HG03066 (cell line): ENCODE results near the gene SLC24A3.

Experiments used
- ATAC-seq: cut with Tn5 transposase; IDR thresholded peaks from one replicate; pipeline ENCODE4 v1.9.1; 2021; ENCODE audit warnings: low read depth; ENCODE audit not compliant: unreplicated experiment

Gene SLC24A3

DNA sequence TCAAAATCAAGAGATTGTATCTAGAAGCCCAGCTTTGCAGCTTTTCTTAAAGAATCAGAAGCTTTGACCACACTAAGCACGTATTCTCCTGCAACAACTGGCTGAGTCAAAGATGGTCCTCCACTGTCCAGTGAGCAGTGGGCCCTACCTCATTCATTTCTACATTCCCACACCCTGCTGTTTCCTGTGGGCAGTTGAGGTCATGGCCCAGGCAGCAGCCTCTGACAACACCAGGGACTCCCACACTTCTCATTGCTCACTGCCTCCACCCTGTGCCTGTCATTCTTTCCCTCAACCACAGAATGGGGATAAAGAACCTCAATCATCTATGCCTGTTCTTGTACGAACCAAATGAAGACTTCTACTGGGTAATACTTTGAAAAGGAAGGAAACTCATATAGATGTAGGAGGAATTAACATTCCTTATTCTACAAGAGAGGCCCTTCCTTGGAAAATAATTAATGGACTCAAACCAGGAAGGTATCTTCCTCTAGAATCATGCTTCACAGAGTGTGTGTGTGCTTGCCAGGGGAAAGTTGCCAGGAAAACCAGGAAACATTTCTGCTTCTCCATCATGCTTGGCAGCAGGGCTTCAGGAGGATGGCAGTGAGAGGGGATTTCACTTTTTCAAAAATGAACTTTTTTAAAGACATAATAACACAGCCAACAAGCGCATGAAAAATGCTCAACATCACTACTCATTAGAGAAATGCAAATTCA, 353.9 kb downstream of the SLC24A3 start:
- ATAC-seq, result no peak

DNA sequence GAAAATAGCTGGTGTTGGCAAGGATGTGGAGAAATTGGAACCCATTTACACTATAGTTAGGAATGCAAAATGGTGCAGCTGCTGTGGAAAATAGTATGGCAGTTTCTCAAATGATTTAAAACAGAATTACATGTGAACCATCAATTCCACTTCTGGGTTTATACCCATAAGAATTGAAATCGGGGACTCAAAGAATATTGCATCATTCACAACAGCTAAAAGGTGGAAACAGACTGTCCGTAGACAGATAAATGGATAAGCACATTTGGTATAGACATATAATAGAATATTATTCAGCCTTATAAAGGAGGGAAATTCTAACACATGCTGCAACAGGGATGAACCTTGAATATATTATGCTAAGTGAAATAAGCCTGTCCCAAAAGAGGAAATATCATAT, 355.7 kb downstream of the SLC24A3 start:
- ATAC-seq, result no peak

DNA sequence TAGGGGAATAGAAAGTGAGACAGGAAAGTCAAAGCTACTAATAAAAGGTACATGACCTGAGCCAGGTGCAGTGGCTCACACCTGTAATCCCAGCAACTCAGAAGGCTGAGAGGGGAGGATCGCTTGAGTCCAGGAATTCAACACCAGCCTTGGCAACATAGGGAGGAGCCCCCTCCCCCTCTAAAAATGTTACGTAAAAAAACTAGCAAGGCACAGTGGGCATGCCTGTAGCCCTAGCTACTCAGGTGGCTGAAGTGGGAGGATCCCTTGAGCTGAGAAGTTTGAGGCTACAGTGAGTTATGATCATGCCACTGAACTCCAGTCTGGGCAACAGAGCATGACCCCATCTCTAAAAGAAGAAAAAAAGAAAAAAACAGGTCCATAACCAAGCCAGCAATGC, 359.6 kb downstream of the SLC24A3 start:
- no peak for ATAC-seq

DNA sequence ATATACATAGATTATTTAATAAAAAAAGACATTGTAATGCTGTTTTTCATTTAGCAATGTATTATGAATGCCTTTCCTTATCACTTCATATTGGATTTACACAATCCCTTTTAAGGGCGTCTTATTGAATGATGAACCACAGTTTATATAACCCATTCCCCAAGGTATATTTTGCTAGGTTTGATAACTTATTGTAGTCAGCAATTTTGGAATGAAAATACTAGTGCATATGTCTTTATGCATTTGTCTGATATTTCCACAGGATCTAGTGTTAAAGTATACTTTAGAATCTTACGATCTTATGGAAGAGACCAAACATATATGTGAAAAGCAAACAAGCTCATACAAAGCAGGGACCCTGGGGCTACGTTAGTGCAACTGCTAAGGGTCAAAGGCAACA, 365.2 kb downstream of the SLC24A3 start:
- no peak for ATAC-seq

DNA sequence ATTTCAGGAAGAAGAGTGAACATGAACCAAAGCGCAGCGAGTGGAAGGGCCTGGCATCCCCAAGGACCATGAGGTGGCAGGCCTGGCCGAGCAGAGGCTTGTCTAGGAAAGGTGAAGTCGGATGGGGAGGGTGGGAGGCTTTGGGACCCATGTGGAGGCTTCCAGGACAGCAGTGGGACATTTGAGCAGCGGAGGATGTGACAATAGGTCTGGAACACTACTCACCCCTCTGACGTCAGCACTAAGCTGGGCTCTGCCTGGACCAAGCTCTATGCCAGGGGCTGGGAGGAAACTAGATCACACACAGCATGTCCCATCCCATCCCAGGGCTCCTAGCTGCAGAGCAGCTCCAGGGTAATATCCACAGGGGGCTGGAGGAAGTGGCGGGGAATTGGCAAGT, 370.3 kb downstream of the SLC24A3 start:
- no peak for ATAC-seq

DNA sequence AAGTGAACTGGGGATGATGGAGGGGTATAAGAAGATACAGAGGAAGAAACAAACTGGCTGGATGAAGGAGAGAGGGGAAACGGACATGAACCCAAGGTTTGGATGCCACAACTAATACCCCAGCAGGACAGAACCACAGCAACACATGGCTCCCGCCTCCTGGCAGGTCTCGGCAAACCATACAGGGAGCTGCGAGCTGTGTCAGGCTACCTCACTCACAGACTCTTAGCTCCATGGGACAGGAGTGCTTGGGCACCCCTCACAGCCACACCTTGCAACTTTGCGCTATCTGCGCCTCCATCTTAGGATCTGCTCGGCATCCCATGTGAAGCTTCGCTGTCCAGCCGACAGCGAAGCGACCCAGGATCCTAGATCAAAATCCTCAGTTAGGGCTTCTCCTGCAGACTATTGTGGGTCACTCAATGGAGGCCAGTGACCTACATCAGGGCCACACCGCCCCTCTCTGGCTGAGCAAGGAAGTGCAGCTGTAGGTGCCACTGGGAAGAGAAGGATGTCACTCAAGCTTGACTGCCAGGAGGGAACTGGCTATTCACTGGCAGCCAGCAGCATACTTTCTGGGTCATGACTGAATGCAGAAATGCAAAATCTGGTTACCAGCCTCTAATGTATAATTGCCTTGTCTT, 371.2 kb downstream of the SLC24A3 start:
- no peak for ATAC-seq

DNA sequence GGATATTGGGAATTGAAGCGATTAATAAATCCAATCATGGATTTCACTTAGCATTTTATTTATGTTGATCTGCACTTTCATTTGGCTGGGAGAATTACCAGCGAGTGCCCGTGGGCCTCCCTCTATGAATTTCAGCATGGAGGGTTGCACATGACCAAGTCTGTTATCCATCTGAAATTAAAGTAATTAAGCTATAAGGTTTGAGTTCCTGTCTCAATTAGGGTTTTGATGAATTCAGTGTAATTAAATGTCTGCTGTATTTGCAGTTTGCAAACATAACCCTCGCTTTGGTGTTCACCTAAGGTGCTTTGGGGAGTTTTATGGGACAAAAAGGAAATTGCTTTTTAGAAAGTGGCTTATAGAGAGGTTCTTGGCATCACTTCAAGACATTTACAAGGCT, 375.8 kb downstream of the SLC24A3 start:
- no peak for ATAC-seq

DNA sequence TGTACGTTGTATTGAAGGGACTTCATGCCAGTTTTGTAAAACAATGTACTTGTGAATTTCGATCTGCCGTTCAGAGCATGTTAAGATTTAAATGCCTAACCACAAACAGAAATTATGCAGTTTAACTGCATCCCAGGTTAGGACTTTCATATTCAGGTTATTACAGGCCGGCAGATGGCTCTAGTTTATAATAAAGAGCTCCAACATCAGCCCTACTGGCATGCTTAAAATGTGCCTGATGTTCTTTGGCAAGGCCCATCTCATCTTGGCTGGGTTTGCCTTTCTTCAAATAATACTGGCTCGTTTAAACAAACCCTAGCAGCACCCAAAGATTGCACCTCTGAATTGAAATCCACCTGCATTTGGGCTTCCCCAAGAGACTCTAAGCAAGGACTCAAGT, 376.3 kb downstream of the SLC24A3 start:
- no peak for ATAC-seq

DNA sequence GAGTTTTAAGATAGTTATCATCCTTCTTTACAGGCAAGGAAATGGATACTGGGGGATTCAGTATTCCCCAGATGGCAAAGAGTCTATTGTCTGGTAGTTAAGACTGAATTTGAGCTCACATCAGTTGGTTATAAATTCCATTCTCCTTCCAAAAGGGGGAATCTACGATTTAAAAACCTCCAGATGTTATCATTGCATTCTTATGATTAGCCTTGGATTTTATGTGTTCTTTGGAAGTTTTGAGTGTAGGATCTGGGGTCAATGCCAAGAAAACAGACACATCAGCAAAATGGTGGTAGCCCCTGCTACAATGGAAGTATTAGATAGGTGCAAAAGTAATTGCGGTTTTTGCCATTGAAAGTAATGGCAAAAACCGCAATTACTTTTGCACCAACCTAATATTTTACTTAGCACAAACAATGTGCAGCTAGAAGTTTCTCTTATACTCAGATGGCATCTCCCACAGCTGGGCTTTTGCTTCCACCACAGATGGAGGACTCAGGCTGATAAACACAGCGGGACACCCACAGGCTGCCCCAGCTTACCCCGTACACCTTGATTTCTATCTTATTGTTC, 377.4 kb downstream of the SLC24A3 start:
- ATAC-seq, result no peak

DNA sequence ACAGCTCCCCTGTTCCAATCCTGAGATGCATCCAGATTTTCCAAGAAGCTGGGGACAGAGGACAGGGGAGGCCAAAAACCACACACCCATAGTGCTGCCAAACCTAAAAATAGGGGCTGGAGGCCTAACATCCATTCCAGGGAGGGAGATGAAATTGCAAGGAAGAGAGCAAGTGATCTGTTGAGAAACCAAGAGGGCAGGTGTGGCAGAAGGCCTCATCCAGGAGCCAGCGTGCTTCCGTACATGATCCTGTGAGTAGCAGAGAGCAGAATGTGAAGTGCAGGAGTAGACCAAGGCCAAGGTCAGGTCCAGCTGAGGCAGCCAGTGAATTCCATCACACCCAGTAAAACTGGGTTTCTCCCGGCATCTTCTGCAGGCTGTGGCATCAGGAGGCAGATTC, 377.9 kb downstream of the SLC24A3 start:
- ATAC-seq, result no peak

DNA sequence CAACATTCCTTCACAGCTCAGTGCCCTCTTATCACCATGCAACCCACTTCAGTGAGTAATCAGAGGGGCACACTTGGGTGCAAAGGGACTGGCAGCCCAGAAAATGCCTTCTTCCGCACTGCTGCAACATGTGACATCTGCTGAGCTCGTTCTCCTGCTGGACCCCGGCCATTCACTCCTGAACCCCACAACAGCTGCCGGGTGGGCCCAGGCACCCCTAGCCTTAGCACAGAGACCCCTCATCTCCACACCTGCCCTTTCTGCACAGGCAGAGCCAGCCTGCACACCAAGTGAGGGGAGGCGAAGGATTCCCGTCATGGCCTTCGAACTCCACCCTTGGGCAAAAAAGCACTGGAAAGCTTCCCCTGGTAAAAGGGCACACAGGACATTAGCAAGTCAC, 381.3 kb downstream of the SLC24A3 start:
- no peak for ATAC-seq

DNA sequence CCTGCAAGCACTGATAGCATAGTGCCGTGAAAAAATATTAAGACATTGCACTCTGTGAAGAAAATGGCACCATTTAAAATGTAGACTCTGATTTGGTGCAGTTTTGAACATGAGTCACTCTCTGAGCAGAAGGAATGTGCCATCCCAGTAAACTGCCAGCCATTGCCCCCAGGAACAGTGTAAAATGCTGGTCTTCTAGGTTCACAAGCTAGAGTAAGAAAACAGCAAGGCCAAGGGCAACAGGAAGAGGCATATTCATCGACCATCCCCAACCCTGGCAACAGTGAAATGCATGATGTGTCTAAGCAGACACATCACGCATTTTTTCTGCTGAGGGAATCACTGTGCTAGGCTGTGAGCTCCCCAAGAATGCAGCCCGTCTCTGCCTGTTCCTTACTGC, 382.5 kb downstream of the SLC24A3 start:
- ATAC-seq, result no peak

DNA sequence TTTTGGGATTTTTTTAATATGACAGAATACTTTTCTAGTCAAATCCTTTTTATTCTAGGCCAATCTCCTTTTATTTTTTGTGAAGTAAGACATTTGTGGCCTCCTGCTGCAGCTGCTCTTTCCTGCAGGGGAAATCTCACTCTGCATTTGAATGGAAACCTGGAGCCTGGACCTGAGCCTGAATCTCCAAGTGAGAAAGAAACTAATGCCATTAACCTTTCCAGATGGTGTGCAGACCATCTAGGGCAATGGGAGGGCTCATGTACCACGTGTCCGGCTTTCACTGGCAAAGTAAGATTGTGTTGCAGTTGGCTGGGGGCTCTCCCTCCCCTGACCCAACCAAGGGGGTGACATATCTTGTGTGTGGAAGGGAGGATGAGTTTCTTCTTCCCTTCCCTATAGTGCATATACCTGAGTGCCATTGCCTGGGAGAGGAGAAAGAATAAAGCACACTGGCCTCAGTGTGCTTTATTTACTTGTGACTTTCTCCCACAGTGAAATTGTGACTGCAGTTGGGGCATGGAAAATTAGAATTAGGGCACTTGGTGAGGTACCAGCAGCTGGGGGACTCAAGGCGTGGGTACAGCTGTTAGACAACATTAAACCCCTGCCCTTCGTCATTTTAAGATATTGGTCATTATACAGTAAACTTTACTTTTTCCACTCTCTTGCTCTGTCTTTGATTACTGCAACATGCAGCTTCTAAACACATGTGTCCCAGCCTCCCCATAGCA, 385.8 kb downstream of the SLC24A3 start:
- no peak for ATAC-seq

DNA sequence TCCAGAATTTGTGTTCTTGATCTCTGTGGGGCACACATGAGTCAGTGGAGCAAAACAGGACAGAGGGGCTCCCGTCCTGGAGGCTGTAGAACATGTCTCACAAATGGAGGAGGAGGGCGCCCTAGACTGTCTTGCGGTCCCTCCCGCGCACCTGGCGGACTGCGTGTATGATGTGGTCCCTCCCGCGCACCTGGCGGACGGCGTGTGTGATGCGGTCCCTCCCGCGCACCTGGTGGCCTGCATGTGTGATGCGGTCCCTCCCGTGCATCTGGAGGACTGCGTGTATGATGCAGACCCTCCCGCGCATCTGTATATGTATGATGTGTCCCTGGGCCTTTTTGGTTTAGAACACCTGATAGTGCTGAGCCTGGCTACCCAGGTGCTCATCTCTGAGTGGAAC, 386.8 kb downstream of the SLC24A3 start:
- no peak for ATAC-seq

DNA sequence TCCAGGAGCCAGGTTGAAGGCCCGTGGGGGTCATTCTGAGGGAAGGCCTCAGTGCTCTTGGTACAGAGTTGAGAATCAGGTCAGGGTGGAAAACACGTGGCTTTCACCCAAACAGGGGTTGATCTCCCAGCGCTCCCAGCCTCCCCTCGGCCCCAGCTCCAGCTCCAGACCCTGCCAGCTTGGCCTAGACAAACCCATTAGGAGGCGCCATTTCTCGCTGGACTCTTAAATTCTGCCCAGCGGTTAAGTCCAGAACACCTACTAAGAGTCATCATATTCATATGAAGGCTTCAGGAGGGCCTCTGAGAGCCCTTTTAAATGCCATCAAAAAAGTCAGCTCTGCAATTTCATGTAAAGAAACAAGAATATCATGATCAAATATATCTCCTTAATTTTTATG, 387.6 kb downstream of the SLC24A3 start:
- ATAC-seq, result no peak

DNA sequence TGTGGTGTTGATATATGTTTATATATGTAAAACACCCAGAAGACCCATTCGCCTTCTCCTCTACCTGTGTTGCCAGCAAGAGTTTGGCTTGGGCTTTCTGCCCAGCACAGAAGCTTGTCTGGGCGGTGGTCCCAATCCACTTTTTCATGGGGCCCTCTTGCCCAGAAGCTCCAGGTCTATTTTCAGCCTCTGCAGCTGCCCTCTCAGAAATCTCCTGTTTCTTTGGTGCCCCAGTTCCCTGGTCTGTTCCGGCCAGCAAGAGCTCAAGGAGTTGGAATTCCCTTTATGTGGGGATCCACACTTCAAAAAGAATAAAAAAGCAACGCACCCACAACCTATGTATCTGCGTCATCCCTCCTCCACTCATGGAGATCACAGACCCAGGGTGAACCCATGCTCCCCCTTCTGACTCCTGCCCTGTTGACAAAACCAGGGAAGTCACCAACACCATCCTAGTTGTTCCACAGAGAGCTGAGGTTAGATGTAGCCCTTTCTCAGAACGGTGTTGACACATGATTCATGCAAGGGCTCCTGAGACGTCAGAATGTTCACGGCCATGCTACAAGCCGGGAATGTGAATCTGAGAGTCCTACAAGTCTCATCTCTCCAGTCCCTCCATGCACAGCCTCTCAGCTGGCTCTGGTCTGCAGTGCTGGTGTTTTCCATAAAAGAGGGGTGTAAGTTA, 388.8 kb downstream of the SLC24A3 start:
- ATAC-seq, result no peak

DNA sequence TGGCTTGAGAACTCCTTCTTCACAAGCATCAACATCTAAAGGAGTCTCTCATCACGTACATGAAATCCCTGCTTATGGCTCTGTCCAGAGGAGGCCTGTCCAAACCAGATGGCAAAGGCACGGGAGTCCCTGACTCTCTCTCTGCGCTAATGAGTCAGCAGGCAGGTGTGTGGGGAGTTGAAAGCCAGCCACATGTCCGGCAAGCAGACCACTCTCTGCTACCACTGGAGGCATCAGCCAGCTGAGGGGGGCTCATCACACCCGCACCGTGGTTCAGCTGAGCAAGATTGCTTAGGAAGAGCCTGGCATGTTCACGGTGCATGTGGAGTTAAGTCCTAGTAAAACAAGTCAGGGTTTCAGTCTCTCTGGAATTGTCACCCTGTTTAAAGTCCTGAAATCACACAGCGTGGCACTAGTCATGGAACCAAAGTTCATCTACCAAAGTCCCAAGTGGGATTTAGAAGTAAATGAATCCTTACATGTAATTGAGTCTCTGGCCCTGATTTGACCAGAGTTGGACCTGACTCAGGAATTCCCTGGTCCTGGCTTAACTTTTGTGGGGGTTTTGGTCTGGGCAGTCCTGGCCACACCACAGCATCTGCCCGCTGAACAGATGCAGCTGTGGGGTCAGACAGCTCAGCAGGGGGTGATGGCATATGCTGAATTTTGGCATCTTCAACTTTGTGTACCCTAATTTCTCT, 390.4 kb downstream of the SLC24A3 start:
- ATAC-seq, result no peak

DNA sequence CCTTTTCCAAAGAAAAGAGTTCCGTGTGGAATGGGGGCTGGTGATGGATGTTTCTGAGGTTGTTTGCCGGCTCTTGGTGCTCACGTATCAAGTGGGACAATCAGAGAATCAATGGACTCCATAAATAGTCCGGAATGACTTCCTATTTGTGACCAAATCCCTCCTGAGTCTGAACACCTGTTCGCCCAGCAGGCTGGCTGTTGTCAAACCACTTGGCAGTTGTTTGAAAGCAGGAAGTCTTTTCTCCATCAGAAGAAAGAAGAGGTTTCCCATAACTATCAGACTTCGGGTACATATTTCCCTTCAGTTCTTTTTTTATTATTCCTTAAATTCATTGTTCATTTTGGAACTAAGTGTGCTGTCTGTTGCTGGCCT, 390.9 kb downstream of the SLC24A3 start:
- ATAC-seq, result no peak

DNA sequence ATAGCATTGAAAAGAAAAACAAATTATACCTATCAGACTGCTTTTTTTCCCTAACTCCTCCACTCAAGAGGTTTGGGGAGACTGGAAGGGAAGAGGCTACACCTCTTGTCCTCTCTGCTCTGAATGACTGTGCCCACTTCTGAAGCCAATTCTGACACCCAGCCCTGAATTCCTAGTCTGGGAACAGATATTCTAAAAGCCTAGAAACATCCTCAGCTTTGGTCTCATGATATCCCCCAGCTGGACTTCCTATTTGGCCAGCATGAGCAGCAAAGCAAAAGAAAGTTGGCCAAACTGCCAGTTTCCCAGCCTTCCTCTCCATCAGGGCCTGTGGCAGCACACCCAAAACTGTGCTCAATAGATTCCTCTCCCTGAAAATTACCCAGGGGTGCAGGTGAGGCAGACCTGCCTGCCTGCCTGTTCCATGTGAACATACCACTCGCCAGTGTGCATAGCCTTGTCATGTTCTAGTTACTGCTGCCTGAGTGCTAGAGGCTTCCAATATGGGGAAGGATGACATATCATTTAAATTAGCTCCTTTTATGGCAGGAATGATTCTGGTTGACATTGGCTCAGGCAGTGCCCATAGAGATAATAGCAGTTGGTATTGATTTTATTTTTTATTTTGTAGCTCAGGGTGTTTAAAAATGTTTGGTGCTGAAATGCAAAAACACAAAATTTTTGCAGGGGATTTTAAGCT, 393.5 kb downstream of the SLC24A3 start:
- ATAC-seq, result no peak
